Mesodermal cell (in vitro differentiated cells): ENCODE data around the gene ARHGAP24. TPM values are rescaled to one million over a fixed set of nuclear protein-coding genes. Genes with fewer than 3 reads are reported as not detected.

ENCODE experiments used
- H3K27ac ChIP-seq: 2 replicates; pipeline ENCODE4 v1.7.0; 2013; ENCODE audit warnings: mild to moderate bottlenecking, low read depth, low read length, moderate library complexity; ENCODE audit not compliant: severe bottlenecking
- H3K36me3 ChIP-seq: 2 replicates; pipeline ENCODE4 v1.7.1; 2013; ENCODE audit warnings: mild to moderate bottlenecking, low read length, moderate library complexity; ENCODE audit not compliant: control insufficient read depth, insufficient read depth
- H3K4me1 ChIP-seq: one replicate; pipeline ENCODE4 v1.7.1; 2013; ENCODE audit warnings: mild to moderate bottlenecking, low read length; ENCODE audit not compliant: insufficient read depth, control insufficient read depth, poor library complexity, severe bottlenecking
- H3K4me3 ChIP-seq: 2 replicates; pipeline ENCODE4 v1.7.0; 2013; ENCODE audit warnings: low read length, control low read depth, mild to moderate bottlenecking; ENCODE audit not compliant: insufficient read depth, poor library complexity, severe bottlenecking; ENCODE audit errors: extremely low read depth
- H3K9me3 ChIP-seq: 2 replicates; pipeline ENCODE4 v1.7.1; 2013; ENCODE audit warnings: mild to moderate bottlenecking, low read length, moderate library complexity; ENCODE audit not compliant: control insufficient read depth
- WGBS, 2 experiments: methylation state at CpG; one replicate each; pipeline ENCODE4 v1.1.5; 2013; ENCODE audit warnings: missing lambda C conversion rate in 2 of 2; ENCODE audit not compliant: insufficient coverage in 2 of 2; 5-methylcytosine and 5-hydroxymethylcytosine counted together
- polyA plus RNA-seq, 2 experiments: library from polyadenylated mRNA; stranded (reverse); fragments of 50-300 nt; gene quantifications; one replicate each; pipeline ENCODE4 v1.2.3, GENCODE V29; 2013

The ARHGAP24 gene
- 6.4 TPM for polyA plus RNA-seq (2013, experiment 1 of 2)
- 5.3 TPM for polyA plus RNA-seq (2013, experiment 2 of 2)

DNA sequence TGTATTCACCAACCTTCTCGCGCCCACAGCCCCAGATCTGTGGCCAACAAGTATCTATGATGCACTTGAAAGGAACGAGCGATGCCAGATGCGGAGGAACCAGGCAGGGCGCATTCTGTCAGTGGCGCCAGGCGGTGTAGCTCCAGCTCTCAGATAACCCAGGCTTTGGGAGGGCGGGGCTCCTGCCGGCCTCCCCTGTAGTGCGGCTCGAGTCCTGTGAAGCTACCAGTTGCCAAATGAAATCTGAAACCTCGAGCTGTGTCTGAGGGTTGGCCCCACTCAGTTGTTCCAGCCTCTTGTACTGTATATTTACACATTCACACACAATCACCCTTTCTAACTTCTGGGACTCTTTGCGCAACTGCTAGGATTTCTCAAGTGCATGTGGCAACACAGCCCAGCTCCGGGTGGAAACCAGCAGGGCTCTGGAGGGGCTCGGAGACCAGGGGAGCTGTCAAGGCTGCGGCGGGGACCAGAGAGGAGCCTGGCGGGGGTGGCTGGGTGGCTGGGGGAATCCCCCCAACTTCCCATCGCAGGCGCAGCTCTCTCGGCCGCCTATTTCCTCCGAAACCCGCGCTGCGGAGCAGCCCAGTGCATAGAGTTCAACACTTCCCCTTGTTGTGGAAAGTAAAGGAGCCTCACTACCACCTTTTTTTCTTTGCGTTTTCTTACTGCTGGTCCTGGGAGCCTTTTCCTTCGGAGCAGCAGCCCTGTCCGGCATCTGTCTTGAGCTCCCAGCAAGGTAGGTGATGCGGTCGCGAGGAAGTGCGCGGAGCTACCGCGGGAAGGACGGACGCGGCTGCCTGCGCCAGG is at the start of gene ARHGAP24:
Gene ARHGAP24, plus strand, starts transcription at position 333 of the 813 bp plus-strand sequence.
- H3K27ac ChIP-seq, result peak within 1 kb of the TSS; percentile 98
- H3K4me3 ChIP-seq, result peak within 1 kb of the TSS; percentile 61
- no peaks in the 10 kb centered on the region for H3K9me3 ChIP-seq
- H3K36me3 ChIP-seq, result no peaks in the 10 kb centered on the region
- H3K4me1 ChIP-seq, result peaks cover 16% of the 10 kb centered on the region
- WGBS, 2 experiments, result 0% methylated on average over 18 to 26 of the region's 41 CpGs

DNA sequence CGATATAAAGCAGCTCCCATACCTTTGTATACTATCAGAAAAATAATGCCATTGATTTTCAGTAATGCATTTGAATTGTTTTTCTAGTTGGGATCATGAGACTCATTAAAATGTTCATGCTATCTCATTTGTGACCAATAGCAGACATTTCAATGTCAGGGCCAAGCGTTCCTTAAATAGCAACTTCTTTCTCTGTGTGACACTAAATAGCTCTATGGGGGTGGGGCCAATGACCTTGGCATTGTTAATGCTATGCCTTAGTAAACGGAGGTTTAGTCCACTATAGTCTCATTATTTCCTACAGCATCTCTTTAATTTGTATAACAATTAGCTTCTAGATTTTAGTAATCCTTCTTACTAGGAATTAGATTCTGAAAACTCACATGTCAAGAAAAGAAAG is 48.6 kb upstream of the ARHGAP24 start:
- no peak overlapping the region for H3K27ac ChIP-seq

DNA sequence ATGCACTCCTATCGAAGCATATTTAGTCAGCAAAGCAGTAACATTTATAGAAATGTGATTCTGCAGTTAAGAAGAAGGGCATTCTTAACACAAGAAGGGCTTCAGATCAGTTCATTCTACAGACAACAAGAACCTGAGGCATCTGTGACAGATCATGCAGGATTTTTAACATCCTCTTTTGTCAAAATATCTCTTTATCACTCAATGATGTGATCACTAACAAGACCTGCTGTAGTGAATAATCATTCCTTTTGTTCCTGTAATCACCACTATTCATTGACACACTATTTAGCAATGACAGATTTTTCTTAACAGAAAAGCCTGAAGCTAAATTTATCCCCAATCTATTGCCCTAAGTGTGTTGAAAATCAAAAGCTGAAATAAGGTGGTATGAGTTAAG is 47.8 kb upstream of the ARHGAP24 start:
- no peak overlapping the region for H3K27ac ChIP-seq
- no peak overlapping the region for H3K4me3 ChIP-seq
- no peaks in the 10 kb centered on the region for H3K9me3 ChIP-seq
- H3K4me1 ChIP-seq, result peaks cover 22% of the 10 kb centered on the region
- no peaks in the 10 kb centered on the region for H3K36me3 ChIP-seq
- no CpG with 5 or more reads among the region's 1 CpG for WGBS, 2 experiments

More for the DNA sequence above, 48.6 kb upstream of the ARHGAP24 start:
- no peaks in the 10 kb centered on the region for H3K9me3 ChIP-seq
- no peaks in the 10 kb centered on the region for H3K36me3 ChIP-seq
- H3K4me1 ChIP-seq, result peaks cover 21% of the 10 kb centered on the region
- no peak overlapping the region for H3K4me3 ChIP-seq
- WGBS, 2 experiments, result 80% methylated on average over 1 of the region's 3 CpGs; no CpG with 5 or more reads in 1 of the 2 experiments

DNA sequence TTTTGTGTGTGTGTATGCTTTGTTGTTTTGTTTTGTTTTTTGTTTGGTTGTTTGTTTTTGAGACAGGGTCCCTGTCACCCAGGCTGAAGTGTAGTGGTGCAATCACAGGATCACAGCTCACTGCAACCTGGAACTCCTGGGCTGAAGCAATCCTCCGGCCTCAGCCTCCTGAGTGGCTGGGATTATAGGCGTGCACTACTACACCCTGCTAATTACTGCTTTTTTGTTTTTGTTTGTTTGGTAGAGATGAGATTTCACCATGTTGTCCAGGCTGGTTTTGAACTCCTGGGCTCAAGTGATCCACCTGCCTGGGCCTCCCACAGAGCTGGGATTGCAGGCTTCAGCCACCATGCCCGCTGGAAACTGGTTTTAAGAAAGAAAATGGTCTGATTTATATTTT is 44.7 kb upstream of the ARHGAP24 start:
- Histone ChIP-seq H3K4me1 (peaks cover 22% of the 10 kb centered on the region), H3K36me3 (no peaks in the 10 kb centered on the region), H3K9me3 (no peaks in the 10 kb centered on the region), H3K27ac (peak overlapping the region; percentile 66), H3K4me3 (no peak overlapping the region)
- 80% methylated on average over 1 of the region's 3 CpGs; no CpG with 5 or more reads in 1 of the 2 experiments for WGBS, 2 experiments

DNA sequence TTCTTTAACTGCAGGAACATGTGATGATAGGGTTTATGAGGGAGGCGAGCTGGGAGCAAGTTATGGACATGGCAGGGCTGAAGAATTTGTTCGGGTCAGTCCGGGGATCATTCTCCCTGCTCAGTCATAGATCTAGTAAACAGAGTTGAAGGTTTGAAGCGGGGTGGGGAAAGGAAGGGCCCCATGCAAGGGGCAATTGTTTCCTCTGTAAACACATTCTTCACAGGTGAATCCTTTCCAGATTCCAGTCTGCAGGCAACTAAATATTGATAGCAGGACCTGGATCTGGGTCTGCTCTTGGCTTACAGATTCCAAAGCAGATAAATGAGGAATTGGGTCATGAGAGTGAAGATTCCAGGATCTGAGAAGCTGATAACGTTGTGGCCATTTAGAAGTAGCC is 44.3 kb upstream of the ARHGAP24 start:
- H3K4me3 ChIP-seq, result no peak overlapping the region
- peaks cover 22% of the 10 kb centered on the region for H3K4me1 ChIP-seq
- H3K36me3 ChIP-seq, result no peaks in the 10 kb centered on the region
- WGBS, 2 experiments, result 67 to 84% methylated on average over 1 to 4 of the region's 5 CpGs
- H3K27ac ChIP-seq, result peak overlapping the region; percentile 66
- no peaks in the 10 kb centered on the region for H3K9me3 ChIP-seq

DNA sequence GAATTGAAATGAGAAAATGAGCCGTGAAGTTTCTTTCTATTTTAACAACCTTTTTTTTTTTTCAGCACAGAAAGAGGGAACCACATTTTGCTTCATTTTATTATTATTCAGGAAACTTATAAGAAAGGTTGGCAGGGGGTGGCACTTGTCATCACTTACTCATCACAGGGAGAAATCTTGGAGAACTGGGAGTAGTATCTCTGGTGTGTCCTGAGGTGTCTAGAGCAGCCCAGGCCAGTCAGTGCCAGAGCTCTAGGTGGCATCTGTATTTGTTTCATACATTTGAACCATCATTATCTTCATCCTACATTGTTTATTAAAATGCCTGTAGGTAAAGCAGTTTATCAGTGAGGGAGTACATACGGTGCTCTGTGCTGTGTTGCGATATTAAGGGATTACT is 43.8 kb upstream of the ARHGAP24 start:
- Histone ChIP-seq H3K27ac (no peak overlapping the region), H3K36me3 (no peaks in the 10 kb centered on the region), H3K9me3 (no peaks in the 10 kb centered on the region), H3K4me1 (peaks cover 22% of the 10 kb centered on the region), H3K4me3 (no peak overlapping the region)
- no CpG with 5 or more reads among the region's 3 CpGs for WGBS, 2 experiments

DNA sequence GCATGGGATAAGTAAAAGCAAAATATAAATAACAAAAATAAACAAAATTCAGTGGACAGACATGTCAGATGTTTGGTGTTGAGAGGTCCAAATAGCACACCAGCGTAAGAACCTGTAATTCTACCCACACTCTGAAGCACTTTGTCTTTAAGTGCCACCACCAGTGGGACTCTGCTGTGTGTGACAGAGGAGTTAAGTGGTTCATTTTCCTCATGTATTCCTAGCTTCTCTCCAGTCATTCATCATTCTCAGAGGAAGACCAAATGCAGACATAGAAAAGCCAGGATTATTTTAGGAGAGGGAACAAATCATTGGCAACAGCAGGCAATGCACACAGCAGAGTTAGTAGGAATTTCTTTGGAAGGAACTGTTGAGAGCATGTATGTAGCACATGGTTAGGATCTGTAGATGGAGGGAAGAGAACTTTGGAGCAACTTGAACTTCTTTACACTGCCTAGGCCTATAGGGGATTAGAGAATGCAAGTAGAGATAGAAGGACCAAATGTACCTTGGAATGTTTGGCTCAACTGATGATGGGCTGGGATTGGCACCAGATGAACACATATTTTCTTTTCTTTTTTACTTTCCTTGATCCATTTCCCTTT is 43.0 kb upstream of the ARHGAP24 start:
- no peaks in the 10 kb centered on the region for H3K36me3 ChIP-seq
- peaks cover 22% of the 10 kb centered on the region for H3K4me1 ChIP-seq
- WGBS, 2 experiments, result no CpG with 5 or more reads among the region's 1 CpG
- H3K27ac ChIP-seq, result no peak overlapping the region
- H3K9me3 ChIP-seq, result no peaks in the 10 kb centered on the region
- no peak overlapping the region for H3K4me3 ChIP-seq

DNA sequence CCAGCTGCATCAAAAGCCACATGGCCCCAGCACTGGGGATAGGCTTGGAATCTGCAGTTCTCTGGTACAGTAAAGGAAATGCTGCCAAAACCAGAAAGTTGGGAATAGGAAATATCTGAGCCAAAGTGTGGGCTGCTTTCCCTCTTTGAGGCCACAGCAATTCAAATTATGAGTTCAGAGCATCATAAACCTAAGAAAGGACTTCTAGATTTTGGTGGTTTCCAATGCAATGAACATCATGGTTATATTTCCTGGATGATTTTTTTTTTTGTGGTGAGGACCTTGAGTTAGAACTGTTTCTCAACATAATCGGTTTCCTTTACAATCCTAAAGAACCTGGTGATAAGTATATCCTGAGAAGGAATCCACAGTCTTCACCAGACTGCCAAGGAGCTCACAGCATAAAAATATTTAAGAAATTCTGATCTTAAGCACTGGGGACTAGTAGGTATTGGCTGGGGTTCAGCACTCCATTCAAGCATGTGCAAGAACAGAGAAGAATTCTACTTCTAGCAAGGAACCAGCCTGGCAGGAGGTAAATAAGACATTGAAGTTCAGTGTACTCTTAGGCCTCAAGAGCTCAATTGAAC is 29.8 kb upstream of the ARHGAP24 start:
- Histone ChIP-seq H3K36me3 (no peaks in the 10 kb centered on the region), H3K4me3 (no peak overlapping the region), H3K27ac (no peak overlapping the region), H3K4me1 (no peaks in the 10 kb centered on the region), H3K9me3 (no peaks in the 10 kb centered on the region)
- WGBS, 2 experiments, result no CpG with 5 or more reads among the region's 1 CpG

DNA sequence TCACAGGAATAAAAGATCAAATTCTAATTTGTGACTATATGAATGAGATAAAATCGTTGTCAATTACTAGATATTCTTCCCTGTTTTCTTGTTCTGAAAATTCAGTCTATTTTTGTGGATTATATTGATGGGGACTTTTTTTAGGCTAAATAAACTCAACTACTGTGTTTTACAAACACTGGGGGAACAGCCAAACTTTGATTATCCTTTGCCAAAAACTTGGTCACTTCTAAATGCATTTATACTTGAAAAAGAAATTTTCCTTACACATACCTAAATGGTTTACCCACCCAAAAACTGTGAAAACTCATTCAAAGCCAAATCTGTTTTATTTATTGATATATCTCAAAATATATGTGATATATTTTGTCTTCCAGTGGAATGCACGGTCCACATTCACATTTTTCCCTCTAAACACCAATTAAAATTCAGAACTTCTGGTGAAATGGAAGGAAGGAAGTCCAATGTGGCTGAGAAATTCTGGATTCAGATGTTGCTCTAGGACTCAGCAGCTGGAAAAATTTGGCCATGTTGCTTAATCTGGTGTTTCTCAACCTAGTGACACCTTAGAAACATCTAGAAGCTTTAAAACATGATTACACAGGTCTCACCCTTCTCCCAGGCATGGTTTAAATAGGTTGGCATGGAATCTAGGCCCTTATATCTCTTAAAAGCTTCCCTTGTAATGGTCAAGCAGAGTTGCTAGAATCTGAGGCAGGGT is 28.6 kb upstream of the ARHGAP24 start:
- Histone ChIP-seq H3K9me3 (no peaks in the 10 kb centered on the region), H3K36me3 (no peaks in the 10 kb centered on the region), H3K4me1 (no peaks in the 10 kb centered on the region), H3K4me3 (no peak overlapping the region), H3K27ac (no peak overlapping the region)
- WGBS, 2 experiments, result no CpG with 5 or more reads among the region's 2 CpGs
